GM12891 (cell line): ENCODE results near the gene OST4.

Experiments
- POLR2A ChIP-seq: IDR thresholded peaks from 2 replicates; pipeline ENCODE4 v1.6.1; 2011; ENCODE audit warnings: low read depth, low read length, control low read depth
- POLR2AphosphoS5 ChIP-seq: IDR thresholded peaks from 2 replicates; pipeline ENCODE4 v1.6.1; 2011; ENCODE audit warnings: low read depth, low read length, control low read depth
- TAF1 ChIP-seq: IDR thresholded peaks from 2 replicates; pipeline ENCODE4 v1.6.1; 2011; ENCODE audit warnings: low read depth, low read length, control low read depth

DNA sequence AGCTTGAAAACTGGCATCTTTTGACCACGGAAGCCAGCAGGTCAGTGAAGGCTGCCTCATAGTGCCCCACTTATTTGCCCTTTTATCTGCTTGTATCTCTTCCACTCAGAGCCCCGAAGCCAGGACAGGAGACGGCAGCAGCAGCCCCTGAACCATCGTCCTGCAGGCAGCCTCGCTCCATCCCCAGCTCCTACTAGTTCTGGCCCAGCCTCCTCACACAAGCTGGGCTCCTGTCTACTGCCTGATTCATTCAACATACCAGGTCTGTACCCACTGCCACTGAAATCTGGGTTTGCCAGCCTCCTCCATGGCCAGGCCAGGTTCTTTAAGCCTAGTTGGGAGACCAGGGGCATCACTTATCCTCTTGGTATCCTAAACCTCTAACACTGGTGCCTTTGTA lies 4.1 kb downstream of the OST4 start:
- TF ChIP-seq POLR2AphosphoS5, result no peak
- TF ChIP-seq POLR2A, result no peak
- no peak for TF ChIP-seq TAF1
